ENCODE data around the gene IGFBP5.

The IGFBP5 gene

GRCh38 chr2:216671081-216671411 is 24.3 kb downstream of the IGFBP5 start:
- no peak for TF ChIP-seq EGR1 (IDR thresholded peaks at IDR 0.05)
- no peak for TF ChIP-seq MAX (IDR thresholded peaks at IDR 0.05)
- no peak for TF ChIP-seq CEBPB (IDR thresholded peaks at IDR 0.05)
- no peak for TF ChIP-seq NFIC (IDR thresholded peaks at IDR 0.05)
- TF ChIP-seq TAF1 (IDR thresholded peaks at IDR 0.05; ENCODE audit: low read depth): no peak
- no peak for TF ChIP-seq EP300 (IDR thresholded peaks at IDR 0.05; ENCODE audit: borderline replicate concordance)
- TF ChIP-seq REST (IDR thresholded peaks at IDR 0.05; ENCODE audit: low read depth): no peak
- TF ChIP-seq USF1 (IDR thresholded peaks at IDR 0.05): no peak
- TF ChIP-seq TCF12 (IDR thresholded peaks at IDR 0.05; ENCODE audit: low read depth): no peak
- TF ChIP-seq RAD21 (IDR thresholded peaks at IDR 0.05; ENCODE audit: low read depth): no peak
- TF ChIP-seq ZBTB7A (IDR thresholded peaks at IDR 0.05; ENCODE audit: low read depth): no peak
- TF ChIP-seq YY1 (IDR thresholded peaks at IDR 0.05; ENCODE audit: low read depth): no peak
- no peak for TF ChIP-seq TEAD4 (IDR thresholded peaks at IDR 0.05)
- no peak for TF ChIP-seq FOXM1 (IDR thresholded peaks at IDR 0.05; ENCODE audit: borderline replicate concordance, low read depth)
- no peak for TF ChIP-seq CREB1 (IDR thresholded peaks at IDR 0.05; ENCODE audit: low read depth)

- no peak for TF ChIP-seq TAF1 (IDR thresholded peaks at IDR 0.05; ENCODE audit: low read depth)
- no peak for TF ChIP-seq EGR1 (IDR thresholded peaks at IDR 0.05)
- TF ChIP-seq FOXM1 (IDR thresholded peaks at IDR 0.05; ENCODE audit: borderline replicate concordance, low read depth): no peak
- no peak for TF ChIP-seq CEBPB (IDR thresholded peaks at IDR 0.05)
- no peak for TF ChIP-seq NFIC (IDR thresholded peaks at IDR 0.05)
These were observed 24.9 kb downstream of the IGFBP5 start for GRCh38 chr2:216670266-216671080.

- TF ChIP-seq EGR1 (IDR thresholded peaks at IDR 0.05) (no peak), TEAD4 (IDR thresholded peaks at IDR 0.05) (no peak), TCF12 (IDR thresholded peaks at IDR 0.05; ENCODE audit: low read depth) (no peak), RAD21 (IDR thresholded peaks at IDR 0.05; ENCODE audit: low read depth) (peak; percentile 99), ZBTB7A (IDR thresholded peaks at IDR 0.05; ENCODE audit: low read depth) (no peak), FOXM1 (IDR thresholded peaks at IDR 0.05; ENCODE audit: borderline replicate concordance, low read depth) (no peak), CREB1 (IDR thresholded peaks at IDR 0.05; ENCODE audit: low read depth) (no peak), NFIC (IDR thresholded peaks at IDR 0.05) (no peak), EP300 (IDR thresholded peaks at IDR 0.05; ENCODE audit: borderline replicate concordance) (no peak), YY1 (IDR thresholded peaks at IDR 0.05; ENCODE audit: low read depth) (peak; percentile 24; the same call in 1 of the 2 replicates), REST (IDR thresholded peaks at IDR 0.05; ENCODE audit: low read depth) (no peak), USF1 (IDR thresholded peaks at IDR 0.05) (no peak), CEBPB (IDR thresholded peaks at IDR 0.05) (no peak)
These were observed 28.7 kb downstream of the IGFBP5 start for GRCh38 chr2:216666461-216667233.

GRCh38 chr2:216665717-216666116 is 29.6 kb downstream of the IGFBP5 start:
- TF ChIP-seq REST (IDR thresholded peaks at IDR 0.05; ENCODE audit: low read depth): no peak
- no peak for TF ChIP-seq YY1 (IDR thresholded peaks at IDR 0.05; ENCODE audit: low read depth)
- TF ChIP-seq FOXM1 (IDR thresholded peaks at IDR 0.05; ENCODE audit: borderline replicate concordance, low read depth): no peak
- no peak for TF ChIP-seq CREB1 (IDR thresholded peaks at IDR 0.05; ENCODE audit: low read depth)
- TF ChIP-seq USF1 (IDR thresholded peaks at IDR 0.05): no peak
- TF ChIP-seq RAD21 (IDR thresholded peaks at IDR 0.05; ENCODE audit: low read depth): no peak
- no peak for TF ChIP-seq TCF12 (IDR thresholded peaks at IDR 0.05; ENCODE audit: low read depth)
- TF ChIP-seq NFIC (IDR thresholded peaks at IDR 0.05): no peak
- no peak for TF ChIP-seq EGR1 (IDR thresholded peaks at IDR 0.05)
- TF ChIP-seq TAF1 (IDR thresholded peaks at IDR 0.05; ENCODE audit: low read depth): no peak; the same call in 1 of the 2 replicates
- TF ChIP-seq TEAD4 (IDR thresholded peaks at IDR 0.05): no peak
- TF ChIP-seq CEBPB (IDR thresholded peaks at IDR 0.05): no peak
- TF ChIP-seq MAX (IDR thresholded peaks at IDR 0.05): no peak
- TF ChIP-seq ZBTB7A (IDR thresholded peaks at IDR 0.05; ENCODE audit: low read depth): no peak
- TF ChIP-seq EP300 (IDR thresholded peaks at IDR 0.05; ENCODE audit: borderline replicate concordance): no peak
